Stimulated activated CD4-positive, alpha-beta T cell treated with anti-CD3 and anti-CD28 coated beads, Interleukin-4, amount 100 ng/mL, for 24 hours (primary cell): ENCODE data around the gene ANKRD6.
"Not testable (repeated sequence)": the region's sequence is repeated elsewhere in the genome, so short reads cannot be mapped to it uniquely, and the experiment has no call there.

Experiments
- DNase-seq: peaks from one replicate; pipeline ENCODE4 v3.0.0-alpha.2; 2020

The ANKRD6 gene

GRCh38 chr6:89611666-89612065, 178.7 kb downstream of the ANKRD6 start:
- no peak for DNase-seq

GRCh38 chr6:89612121-89612520, 179.2 kb downstream of the ANKRD6 start:
- no peak for DNase-seq

GRCh38 chr6:89613790-89614189, 180.8 kb downstream of the ANKRD6 start:
- DNase-seq: no peak

GRCh38 chr6:89615882-89616281, 182.9 kb downstream of the ANKRD6 start:
- no peak for DNase-seq

- no peak for DNase-seq
Measured at GRCh38 chr6:89616531-89616930, 183.6 kb downstream of the ANKRD6 start.

- DNase-seq: no peak
Measured at GRCh38 chr6:89618026-89618425, 185.1 kb downstream of the ANKRD6 start.

- no peak for DNase-seq
Measured at GRCh38 chr6:89619567-89619966, 186.6 kb downstream of the ANKRD6 start.

- DNase-seq: no peak
Measured at GRCh38 chr6:89623749-89624148, 190.8 kb downstream of the ANKRD6 start.

GRCh38 chr6:89630488-89630887, 197.5 kb downstream of the ANKRD6 start:
- DNase-seq: no peak

GRCh38 chr6:89636412-89636811, 203.5 kb downstream of the ANKRD6 start:
- not testable (repeated sequence) for DNase-seq

- no peak for DNase-seq
Measured at GRCh38 chr6:89637960-89638319, 205.0 kb downstream of the ANKRD6 start.

- DNase-seq: peak; percentile 93
Measured at GRCh38 chr6:89638320-89639195, 205.6 kb downstream of the ANKRD6 start, which contains the start of gene LYRM2. TSS of gene LYRM2 (minus strand) at chr6:89638747. CDS start at chr6:89638716, 31 bp downstream.

GRCh38 chr6:89640804-89641203, 207.9 kb downstream of the ANKRD6 start:
- DNase-seq: no peak

- DNase-seq: not testable (repeated sequence)
Measured at GRCh38 chr6:89641581-89641980, 208.6 kb downstream of the ANKRD6 start.

- no peak for DNase-seq
Measured at GRCh38 chr6:89642956-89643355, 210.0 kb downstream of the ANKRD6 start.

GRCh38 chr6:89643406-89643805, 210.5 kb downstream of the ANKRD6 start:
- no peak for DNase-seq

- DNase-seq: no peak
Measured at GRCh38 chr6:89644864-89645263, 211.9 kb downstream of the ANKRD6 start.

- DNase-seq: no peak
Measured at GRCh38 chr6:89649682-89650081, 216.7 kb downstream of the ANKRD6 start.

GRCh38 chr6:89650579-89650978, 217.6 kb downstream of the ANKRD6 start:
- DNase-seq: no peak

GRCh38 chr6:89655122-89655521, 222.2 kb downstream of the ANKRD6 start:
- DNase-seq: no peak

- no peak for DNase-seq
Measured at GRCh38 chr6:89657445-89658158, 224.7 kb downstream of the ANKRD6 start.

GRCh38 chr6:89660981-89661380, 228.0 kb downstream of the ANKRD6 start:
- no peak for DNase-seq

GRCh38 chr6:89661559-89661958, 228.6 kb downstream of the ANKRD6 start:
- DNase-seq: no peak

- no peak for DNase-seq
Measured at GRCh38 chr6:89662659-89663223, 229.8 kb downstream of the ANKRD6 start.
